Activated CD4-positive, alpha-beta T cell treated with anti-CD3 and anti-CD28 coated beads, Interleukin-2, amount 10 ng/mL, durations not matched to agents 7 days and 5 days (primary cell): ENCODE data around the gene CCL19. TPM values are rescaled to one million over a fixed set of nuclear protein-coding genes. Genes with fewer than 3 reads are reported as not detected.

Experiments
- CTCF ChIA-PET: fragments of 350-600 bp; sonication (Branson Sonifier 250); formaldehyde crosslinking; loops from one replicate; lab custom pipeline; 2021; ENCODE audit warnings: antibody characterized with exemption; lab: Charles Lee
- POLR2A ChIA-PET: fragments of 350-600 bp; sonication (Branson Sonifier 250); formaldehyde crosslinking; loops from one replicate; lab custom pipeline; 2021; ENCODE audit warnings: antibody characterized with exemption; lab: Charles Lee
- DNase-seq: peaks from one replicate; pipeline ENCODE4 v3.0.0-alpha.2; 2020
- H3K27ac Mint-ChIP-seq: one replicate; pipeline ENCODE4 v1.8.0; 2021; ENCODE audit warnings: mild to moderate bottlenecking, moderate library complexity, mixed read lengths
- H3K27me3 Mint-ChIP-seq: one replicate; pipeline ENCODE4 v1.8.0; 2021; ENCODE audit warnings: mixed read lengths
- H3K36me3 Mint-ChIP-seq: one replicate; pipeline ENCODE4 v1.8.0; 2021; ENCODE audit warnings: low read depth, mixed read lengths
- H3K4me1 Mint-ChIP-seq: one replicate; pipeline ENCODE4 v1.8.0; 2021; ENCODE audit warnings: mixed read lengths
- H3K4me3 Mint-ChIP-seq: one replicate; pipeline ENCODE4 v1.8.0; 2021; ENCODE audit warnings: mild to moderate bottlenecking, moderate library complexity, mixed read lengths
- H3K9me3 Mint-ChIP-seq: one replicate; pipeline ENCODE4 v1.8.0; 2021; ENCODE audit warnings: mixed read lengths
- total RNA-seq, 2 experiments: library from RNA; stranded (reverse); gene quantifications; one replicate each; pipeline ENCODE4 v1.2.3, GENCODE V29; 2021

The CCL19 gene
- total RNA-seq, 2 experiments from 2014 or later, result not detected

- H3K36me3 Mint-ChIP-seq, result peaks cover 43% of the 10 kb centered on the region
- H3K27me3 Mint-ChIP-seq, result no peaks in the 10 kb centered on the region
- ChIA-PET POLR2A (no interaction called here), CTCF (interaction anchor here (0.8 to 3.0 kb wide), 9 partner anchors 9 to 53 kb away, joined by 3 to 11 read pairs (median 4); partner anchors contain the start of genes CCL19, GALT, RPP25L and SIGMAR1)
- H3K4me1 Mint-ChIP-seq, result peaks cover 56% of the 10 kb centered on the region
- peaks cover 11% of the 10 kb centered on the region for H3K9me3 Mint-ChIP-seq
- peak; percentile 92 for DNase-seq
- peak overlapping the region; percentile 96 for H3K27ac Mint-ChIP-seq
- H3K4me3 Mint-ChIP-seq, result peak overlapping the region; percentile 89
Measured at GRCh38 chr9:34665381-34666250, 25.5 kb downstream of the CCL19 start.

- CTCF ChIA-PET, result interaction anchor here (0.8 to 3.0 kb wide), 11 partner anchors 9 to 53 kb away, joined by 3 to 11 read pairs (median 4); partner anchors contain the start of genes CCL19, GALT, RPP25L and SIGMAR1
- Mint-ChIP-seq H3K36me3 (peaks cover 46% of the 10 kb centered on the region), H3K4me1 (peaks cover 56% of the 10 kb centered on the region), H3K27me3 (no peaks in the 10 kb centered on the region), H3K9me3 (peaks cover 8% of the 10 kb centered on the region), H3K27ac (peak overlapping the region; percentile 96), H3K4me3 (peak overlapping the region; percentile 89)
- DNase-seq, result no peak
- POLR2A ChIA-PET, result no interaction called here
Measured at GRCh38 chr9:34665067-34665380, 26.1 kb downstream of the CCL19 start.

- Mint-ChIP-seq H3K4me1 (peaks cover 56% of the 10 kb centered on the region), H3K27me3 (no peaks in the 10 kb centered on the region), H3K4me3 (peak overlapping the region; percentile 89), H3K36me3 (peaks cover 42% of the 10 kb centered on the region), H3K27ac (peak overlapping the region; percentile 96), H3K9me3 (peaks cover 5% of the 10 kb centered on the region)
- CTCF ChIA-PET, result interaction anchor here (0.8 to 3.0 kb wide), 13 partner anchors 10 to 52 kb away, joined by 3 to 11 read pairs (median 4); partner anchors contain the start of genes CCL19, GALT, RPP25L and SIGMAR1
- DNase-seq, result peak; percentile 82
- POLR2A ChIA-PET, result no interaction called here
Measured at GRCh38 chr9:34664281-34665066, 26.6 kb downstream of the CCL19 start.

GRCh38 chr9:34663303-34663605, 27.8 kb downstream of the CCL19 start:
- peaks cover 31% of the 10 kb centered on the region for H3K36me3 Mint-ChIP-seq
- H3K27ac Mint-ChIP-seq, result peak overlapping the region; percentile 96
- peaks cover 56% of the 10 kb centered on the region for H3K4me1 Mint-ChIP-seq
- H3K9me3 Mint-ChIP-seq, result no peaks in the 10 kb centered on the region
- ChIA-PET POLR2A (no interaction called here), CTCF (interaction anchor here (0.6 to 3.0 kb wide), 5 partner anchors 17 to 924 kb away, joined by 3 to 11 read pairs (median 7); partner anchors contain the start of gene GALT)
- H3K27me3 Mint-ChIP-seq, result no peaks in the 10 kb centered on the region
- peak overlapping the region; percentile 17 for H3K4me3 Mint-ChIP-seq
- peak; percentile 32 for DNase-seq

- peak within 1 kb of the TSS; percentile 17 for H3K4me3 Mint-ChIP-seq
- peaks cover 28% of the 10 kb centered on the region for H3K36me3 Mint-ChIP-seq
- no peaks in the 10 kb centered on the region for H3K27me3 Mint-ChIP-seq
- DNase-seq, result no peak
- H3K27ac Mint-ChIP-seq, result peak within 1 kb of the TSS; percentile 96
- peaks cover 54% of the 10 kb centered on the region for H3K4me1 Mint-ChIP-seq
- POLR2A ChIA-PET, result no interaction called here
- CTCF ChIA-PET, result interaction anchor here (0.6 to 3.0 kb wide), 6 partner anchors 16 to 925 kb away, joined by 3 to 11 read pairs (median 6); partner anchors contain the start of gene GALT
- no peaks in the 10 kb centered on the region for H3K9me3 Mint-ChIP-seq
Measured at GRCh38 chr9:34662526-34663302, 28.4 kb downstream of the CCL19 start, which contains the start of gene CCL27. Gene CCL27, minus strand, starts transcription at chr9:34662657. Its CDS starts 24 bp downstream, at chr9:34662633.

- Mint-ChIP-seq H3K9me3 (no peaks in the 10 kb centered on the region), H3K4me3 (no peak overlapping the region), H3K4me1 (peaks cover 35% of the 10 kb centered on the region), H3K27me3 (no peaks in the 10 kb centered on the region), H3K36me3 (peaks cover 24% of the 10 kb centered on the region), H3K27ac (no peak overlapping the region)
- CTCF ChIA-PET, result interaction anchor here (0.9 to 2.2 kb wide), 5 partner anchors 9 to 26 kb away, joined by 3 to 13 read pairs (median 6); partner anchors contain the start of genes GALT and SIGMAR1
- POLR2A ChIA-PET, result no interaction called here
- DNase-seq, result no peak
Measured at GRCh38 chr9:34659592-34660253, 31.4 kb downstream of the CCL19 start.

GRCh38 chr9:34658461-34658860, 32.6 kb downstream of the CCL19 start:
- peaks cover 22% of the 10 kb centered on the region for H3K36me3 Mint-ChIP-seq
- H3K4me1 Mint-ChIP-seq, result peaks cover 23% of the 10 kb centered on the region
- H3K4me3 Mint-ChIP-seq, result no peak overlapping the region
- POLR2A ChIA-PET, result no interaction called here
- no peak overlapping the region for H3K27ac Mint-ChIP-seq
- no peak for DNase-seq
- no peaks in the 10 kb centered on the region for H3K27me3 Mint-ChIP-seq
- CTCF ChIA-PET, result no interaction called here
- H3K9me3 Mint-ChIP-seq, result no peaks in the 10 kb centered on the region

GRCh38 chr9:34656992-34657391, 34.1 kb downstream of the CCL19 start:
- no peak for DNase-seq
- Mint-ChIP-seq H3K9me3 (no peaks in the 10 kb centered on the region), H3K27ac (no peak overlapping the region), H3K4me1 (peaks cover 21% of the 10 kb centered on the region), H3K36me3 (peaks cover 16% of the 10 kb centered on the region), H3K4me3 (no peak overlapping the region), H3K27me3 (no peaks in the 10 kb centered on the region)
- ChIA-PET POLR2A (no interaction called here), CTCF (interaction anchor here (1.1 to 1.6 kb wide), 3 partner anchors 10 to 23 kb away, joined by 3 to 9 read pairs (median 3); partner anchors contain the start of gene GALT)

GRCh38 chr9:34655394-34655793, 35.7 kb downstream of the CCL19 start:
- DNase-seq, result no peak
- Mint-ChIP-seq H3K4me1 (peaks cover 22% of the 10 kb centered on the region), H3K36me3 (peaks cover 13% of the 10 kb centered on the region), H3K4me3 (no peak overlapping the region), H3K9me3 (no peaks in the 10 kb centered on the region), H3K27me3 (no peaks in the 10 kb centered on the region), H3K27ac (no peak overlapping the region)
- ChIA-PET POLR2A (no interaction called here), CTCF (interaction anchor here (0.6 to 1.6 kb wide), 3 partner anchors 9 to 63 kb away, joined by 3 to 9 read pairs (median 3); partner anchors contain the start of gene GALT)

GRCh38 chr9:34654323-34655051, 36.6 kb downstream of the CCL19 start:
- H3K36me3 Mint-ChIP-seq, result peaks cover 17% of the 10 kb centered on the region
- H3K4me1 Mint-ChIP-seq, result peaks cover 27% of the 10 kb centered on the region
- H3K27me3 Mint-ChIP-seq, result no peaks in the 10 kb centered on the region
- ChIA-PET CTCF (no interaction called here), POLR2A (interaction anchor here (0.5 kb wide), 1 partner anchor 1292 kb away, joined by 4 read pairs; no protein-coding TSS in a partner anchor)
- DNase-seq, result no peak
- H3K4me3 Mint-ChIP-seq, result no peak overlapping the region
- peak overlapping the region; percentile 33 for H3K27ac Mint-ChIP-seq
- no peaks in the 10 kb centered on the region for H3K9me3 Mint-ChIP-seq
